HepG2 (cell line): ENCODE measurements around the gene USP36. TPM values are rescaled to one million over a fixed set of nuclear protein-coding genes. Genes with fewer than 3 reads are reported as not detected.

ENCODE experiments used
- AGO2 ChIP-seq: fragments of 200-400 bp; formaldehyde crosslinking; optimal IDR thresholded peaks from 2 replicates; pipeline ENCODE3; 2017; ENCODE audit warnings: mild to moderate bottlenecking, low read depth, low read length, moderate library complexity
- CENPX ChIP-seq: sonication (generic); formaldehyde crosslinking; IDR thresholded peaks from 2 replicates; pipeline ENCODE4 v1.9.0; 2021; ENCODE audit warnings: mild to moderate bottlenecking, missing genetic modification reagents, moderate library complexity
- ETV5 ChIP-seq: IDR thresholded peaks from 2 replicates; pipeline ENCODE4 v1.6.1; 2018; ENCODE audit warnings: missing biosample characterization, missing genetic modification reagents, inconsistent platforms, borderline replicate concordance
- IKZF4 ChIP-seq: sonication (generic); formaldehyde crosslinking; IDR thresholded peaks from 2 replicates; pipeline ENCODE4 v1.5.1; 2020; ENCODE audit warnings: borderline replicate concordance, mild to moderate bottlenecking, low read depth, missing genetic modification reagents; ENCODE audit errors: not compliant biosample characterization
- KDM1A ChIP-seq: IDR thresholded peaks from 2 replicates; pipeline ENCODE4 v1.6.1; 2016; ENCODE audit warnings: missing compliant biosample characterization
- KDM2A ChIP-seq: sonication (generic); formaldehyde crosslinking; IDR thresholded peaks from 2 replicates; pipeline ENCODE4 v1.4.0; 2020; ENCODE audit warnings: low read depth, missing genetic modification reagents, borderline replicate concordance
- MTF1 ChIP-seq: sonication (generic); formaldehyde crosslinking; IDR thresholded peaks from 2 replicates; pipeline ENCODE4 v1.5.0; 2020; ENCODE audit warnings: missing genetic modification reagents
- NFRKB ChIP-seq: fragments of 450-650 bp; IDR thresholded peaks from 2 replicates; pipeline ENCODE4 v1.6.1; 2017
- SIX1 ChIP-seq: sonication (generic); formaldehyde crosslinking; IDR thresholded peaks from 2 replicates; pipeline ENCODE4 v1.4.0; 2020; ENCODE audit warnings: missing genetic modification reagents, borderline replicate concordance
- ZFYVE20 ChIP-seq: sonication (generic); formaldehyde crosslinking; IDR thresholded peaks from 2 replicates; pipeline ENCODE4 v1.8.0; 2023; ENCODE audit warnings: low read depth, mild to moderate bottlenecking, moderate library complexity, missing genetic modification reagents, borderline replicate concordance
- ZNF496 ChIP-seq: sonication (generic); formaldehyde crosslinking; IDR thresholded peaks from 2 replicates; pipeline ENCODE4 v1.8.1; 2023; ENCODE audit warnings: mild to moderate bottlenecking, moderate library complexity, missing genetic modification reagents; ENCODE audit not compliant: insufficient replicate concordance
- ZNF776 ChIP-seq: sonication (generic); formaldehyde crosslinking; IDR thresholded peaks from 2 replicates; pipeline ENCODE4 v1.4.0; 2020; ENCODE audit warnings: mild to moderate bottlenecking, missing genetic modification reagents
- ZSCAN29 ChIP-seq: sonication (generic); formaldehyde crosslinking; conservative IDR thresholded peaks from 2 replicates; pipeline ENCODE4 v1.4.0; 2020; ENCODE audit warnings: mild to moderate bottlenecking, missing genetic modification reagents
- polyA plus RNA-seq, 8 experiments: library from polyadenylated mRNA; depleted of rRNA in 3 of 8; stranded (reverse) in 7 of 8; unstranded in 1 of 8; fragments of >200 nt; fragmentation: Illumina TruSeq in 4 of 8; extraction: Trizol in 4 of 8; gene quantifications; 2 replicates each; pipeline versions ENCODE4 v1.2.1 to v1.2.3, GENCODE V29; 2011 to 2016; ENCODE audit warnings: low read depth in 4 of 8, missing spikeins in 1 of 8, mixed read lengths in 1 of 8; ENCODE audit not compliant: insufficient read depth in 1 of 8
- total RNA-seq, 5 experiments: library from RNA; depleted of rRNA; stranded (reverse); fragments of >200 nt; fragmentation: Illumina TruSeq; extraction: Trizol; gene quantifications; 2 replicates each; pipeline ENCODE4 v1.2.3, GENCODE V29; 2016; ENCODE audit warnings: low read depth in 1 of 5
- TF ChIP-seq, protein P1 (sequence below): sonication (generic); formaldehyde crosslinking; IDR thresholded peaks from 2 replicates; pipeline ENCODE4 v1.5.0; 2020; ENCODE audit warnings: missing genetic modification reagents, mild to moderate bottlenecking, borderline replicate concordance
- TF ChIP-seq, protein P2 (sequence below): sonication (generic); formaldehyde crosslinking; IDR thresholded peaks from 2 replicates; pipeline ENCODE4 v1.4.0; 2020; ENCODE audit warnings: missing genetic modification reagents, low read depth, mild to moderate bottlenecking, borderline replicate concordance
- TF ChIP-seq, protein P3 (sequence below): IDR thresholded peaks from 2 replicates; pipeline ENCODE4 v1.6.1; 2016; ENCODE audit warnings: missing biosample characterization, missing genetic modification reagents, low read depth
- TF ChIP-seq, protein P4 (sequence below): sonication (generic); formaldehyde crosslinking; IDR thresholded peaks from 2 replicates; pipeline ENCODE4 v1.4.0; 2020; ENCODE audit warnings: missing genetic modification reagents
- TF ChIP-seq, protein P5 (sequence below): sonication (generic); formaldehyde crosslinking; conservative IDR thresholded peaks from 2 replicates; pipeline ENCODE4 v1.4.0; 2020; ENCODE audit warnings: missing genetic modification reagents

Gene USP36
- total and polyA plus RNA-seq, 2 of the 13 experiments (the other 11 are each of a cell fraction or from before 2014, with no cell fraction given): 29.6 to 45.9 TPM

DNA sequence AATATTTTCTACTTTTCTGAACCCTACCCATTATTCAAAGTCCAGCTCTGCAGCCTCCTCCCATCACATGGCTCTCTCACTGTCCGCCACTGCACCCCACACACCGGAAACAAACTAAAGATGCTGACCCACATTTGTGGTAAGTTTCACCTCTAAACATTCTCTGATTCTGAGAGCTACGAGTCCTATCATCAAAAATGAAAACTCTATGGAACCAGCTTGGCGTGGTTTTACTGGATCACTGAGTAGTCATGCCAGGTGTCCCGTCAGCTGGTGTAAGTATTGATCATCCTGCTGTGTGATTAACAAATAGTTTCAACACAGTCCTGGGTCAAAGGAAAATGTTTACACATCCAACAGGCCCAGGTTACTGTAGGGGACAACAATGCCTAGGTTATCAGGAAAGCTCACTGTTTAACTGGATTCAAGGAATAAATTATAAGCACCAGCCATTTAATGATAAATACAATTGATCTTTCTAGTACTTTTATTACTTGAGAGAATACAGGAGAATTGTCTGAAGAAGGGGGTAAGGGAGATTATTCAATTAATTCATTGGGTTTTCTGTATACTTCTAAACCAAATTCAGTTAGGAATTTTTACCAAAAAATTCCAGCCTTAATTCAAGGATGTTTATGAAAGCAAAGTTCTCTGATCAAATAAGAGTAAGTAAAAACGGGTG lies 92.4 kb downstream of the USP36 start (continued):
- TF ChIP-seq, protein P1, sequence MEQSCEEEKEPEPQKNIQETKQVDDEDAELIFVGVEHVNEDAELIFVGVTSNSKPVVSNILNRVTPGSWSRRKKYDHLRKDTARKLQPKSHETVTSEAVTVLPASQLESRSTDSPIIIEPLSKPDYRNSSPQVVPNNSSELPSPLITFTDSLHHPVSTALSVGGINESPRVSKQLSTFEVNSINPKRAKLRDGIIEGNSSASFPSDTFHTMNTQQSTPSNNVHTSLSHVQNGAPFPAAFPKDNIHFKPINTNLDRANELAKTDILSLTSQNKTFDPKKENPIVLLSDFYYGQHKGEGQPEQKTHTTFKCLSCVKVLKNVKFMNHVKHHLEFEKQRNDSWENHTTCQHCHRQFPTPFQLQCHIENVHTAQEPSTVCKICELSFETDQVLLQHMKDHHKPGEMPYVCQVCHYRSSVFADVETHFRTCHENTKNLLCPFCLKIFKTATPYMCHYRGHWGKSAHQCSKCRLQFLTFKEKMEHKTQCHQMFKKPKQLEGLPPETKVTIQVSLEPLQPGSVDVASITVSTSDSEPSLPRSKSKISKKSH (CRISPR knock-in tag): no peak
- TF ChIP-seq ZNF496 (CRISPR knock-in tag) (no peak), SIX1 (CRISPR knock-in tag) (peak; percentile 71), IKZF4 (CRISPR knock-in tag) (no peak), CENPX (no peak), AGO2 (no peak), KDM2A (CRISPR knock-in tag) (no peak; the same call in 1 of the 2 replicates), NFRKB (no peak), ETV5 (peak; percentile 86), MTF1 (CRISPR knock-in tag) (peak; percentile 20; the same call in 1 of the 2 replicates), KDM1A (CRISPR knock-in tag) (no peak; the same call in 1 of the 2 replicates), ZFYVE20 (CRISPR knock-in tag) (no peak), ZSCAN29 (CRISPR knock-in tag) (0 out of 2 replicates have a peak, but pooled peaks have one; percentile 12), ZNF776 (CRISPR knock-in tag) (no peak)
- TF ChIP-seq, protein P2, sequence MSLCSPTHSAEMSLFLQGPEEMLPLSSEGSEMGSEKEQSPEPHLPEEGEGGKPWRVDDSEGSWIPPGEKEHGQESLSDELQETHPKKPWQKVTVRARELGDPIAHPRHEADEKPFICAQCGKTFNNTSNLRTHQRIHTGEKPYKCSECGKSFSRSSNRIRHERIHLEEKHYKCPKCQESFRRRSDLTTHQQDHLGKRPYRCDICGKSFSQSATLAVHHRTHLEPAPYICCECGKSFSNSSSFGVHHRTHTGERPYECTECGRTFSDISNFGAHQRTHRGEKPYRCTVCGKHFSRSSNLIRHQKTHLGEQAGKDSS (CRISPR knock-in tag): no peak
- TF ChIP-seq, protein P3, sequence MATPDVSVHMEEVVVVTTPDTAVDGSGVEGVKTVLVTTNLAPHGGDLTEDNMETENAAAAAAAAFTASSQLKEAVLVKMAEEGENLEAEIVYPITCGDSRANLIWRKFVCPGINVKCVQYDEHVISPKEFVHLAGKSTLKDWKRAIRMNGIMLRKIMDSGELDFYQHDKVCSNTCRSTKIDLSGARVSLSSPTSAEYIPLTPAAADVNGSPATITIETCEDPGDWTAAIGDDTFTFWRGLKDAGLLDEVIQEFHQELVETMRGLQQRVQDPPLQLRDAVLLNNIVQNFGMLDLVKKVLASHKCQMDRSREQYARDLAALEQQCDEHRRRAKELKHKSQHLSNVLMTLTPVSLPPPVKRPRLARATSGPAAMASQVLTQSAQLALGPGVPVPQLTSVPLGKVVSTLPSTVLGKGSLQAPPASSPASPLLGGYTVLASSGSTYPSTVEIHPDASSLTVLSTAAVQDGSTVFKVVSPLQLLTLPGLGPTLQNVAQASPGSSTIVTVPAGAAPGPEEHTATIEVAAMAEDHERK (CRISPR knock-in tag): no peak
- TF ChIP-seq, protein P4, sequence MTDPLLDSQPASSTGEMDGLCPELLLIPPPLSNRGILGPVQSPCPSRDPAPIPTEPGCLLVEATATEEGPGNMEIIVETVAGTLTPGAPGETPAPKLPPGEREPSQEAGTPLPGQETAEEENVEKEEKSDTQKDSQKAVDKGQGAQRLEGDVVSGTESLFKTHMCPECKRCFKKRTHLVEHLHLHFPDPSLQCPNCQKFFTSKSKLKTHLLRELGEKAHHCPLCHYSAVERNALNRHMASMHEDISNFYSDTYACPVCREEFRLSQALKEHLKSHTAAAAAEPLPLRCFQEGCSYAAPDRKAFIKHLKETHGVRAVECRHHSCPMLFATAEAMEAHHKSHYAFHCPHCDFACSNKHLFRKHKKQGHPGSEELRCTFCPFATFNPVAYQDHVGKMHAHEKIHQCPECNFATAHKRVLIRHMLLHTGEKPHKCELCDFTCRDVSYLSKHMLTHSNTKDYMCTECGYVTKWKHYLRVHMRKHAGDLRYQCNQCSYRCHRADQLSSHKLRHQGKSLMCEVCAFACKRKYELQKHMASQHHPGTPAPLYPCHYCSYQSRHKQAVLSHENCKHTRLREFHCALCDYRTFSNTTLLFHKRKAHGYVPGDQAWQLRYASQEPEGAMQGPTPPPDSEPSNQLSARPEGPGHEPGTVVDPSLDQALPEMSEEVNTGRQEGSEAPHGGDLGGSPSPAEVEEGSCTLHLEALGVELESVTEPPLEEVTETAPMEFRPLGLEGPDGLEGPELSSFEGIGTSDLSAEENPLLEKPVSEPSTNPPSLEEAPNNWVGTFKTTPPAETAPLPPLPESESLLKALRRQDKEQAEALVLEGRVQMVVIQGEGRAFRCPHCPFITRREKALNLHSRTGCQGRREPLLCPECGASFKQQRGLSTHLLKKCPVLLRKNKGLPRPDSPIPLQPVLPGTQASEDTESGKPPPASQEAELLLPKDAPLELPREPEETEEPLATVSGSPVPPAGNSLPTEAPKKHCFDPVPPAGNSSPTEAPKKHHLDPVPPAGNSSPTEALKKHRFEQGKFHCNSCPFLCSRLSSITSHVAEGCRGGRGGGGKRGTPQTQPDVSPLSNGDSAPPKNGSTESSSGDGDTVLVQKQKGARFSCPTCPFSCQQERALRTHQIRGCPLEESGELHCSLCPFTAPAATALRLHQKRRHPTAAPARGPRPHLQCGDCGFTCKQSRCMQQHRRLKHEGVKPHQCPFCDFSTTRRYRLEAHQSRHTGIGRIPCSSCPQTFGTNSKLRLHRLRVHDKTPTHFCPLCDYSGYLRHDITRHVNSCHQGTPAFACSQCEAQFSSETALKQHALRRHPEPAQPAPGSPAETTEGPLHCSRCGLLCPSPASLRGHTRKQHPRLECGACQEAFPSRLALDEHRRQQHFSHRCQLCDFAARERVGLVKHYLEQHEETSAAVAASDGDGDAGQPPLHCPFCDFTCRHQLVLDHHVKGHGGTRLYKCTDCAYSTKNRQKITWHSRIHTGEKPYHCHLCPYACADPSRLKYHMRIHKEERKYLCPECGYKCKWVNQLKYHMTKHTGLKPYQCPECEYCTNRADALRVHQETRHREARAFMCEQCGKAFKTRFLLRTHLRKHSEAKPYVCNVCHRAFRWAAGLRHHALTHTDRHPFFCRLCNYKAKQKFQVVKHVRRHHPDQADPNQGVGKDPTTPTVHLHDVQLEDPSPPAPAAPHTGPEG (CRISPR knock-in tag): peak; percentile 50; the same call in 1 of the 2 replicates
- TF ChIP-seq, protein P5, sequence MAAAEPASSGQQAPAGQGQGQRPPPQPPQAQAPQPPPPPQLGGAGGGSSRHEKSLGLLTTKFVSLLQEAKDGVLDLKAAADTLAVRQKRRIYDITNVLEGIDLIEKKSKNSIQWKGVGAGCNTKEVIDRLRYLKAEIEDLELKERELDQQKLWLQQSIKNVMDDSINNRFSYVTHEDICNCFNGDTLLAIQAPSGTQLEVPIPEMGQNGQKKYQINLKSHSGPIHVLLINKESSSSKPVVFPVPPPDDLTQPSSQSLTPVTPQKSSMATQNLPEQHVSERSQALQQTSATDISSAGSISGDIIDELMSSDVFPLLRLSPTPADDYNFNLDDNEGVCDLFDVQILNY (CRISPR knock-in tag): no peak
